ENCODE data around the gene IMMP2L.
A peak's percentile ranks its signal among the peaks of the same experiment; 100 is the strongest.
"Not testable (repeated sequence)": the region's sequence is repeated elsewhere in the genome, so short reads cannot be mapped to it uniquely, and the experiment has no call there.

The IMMP2L gene

DNA sequence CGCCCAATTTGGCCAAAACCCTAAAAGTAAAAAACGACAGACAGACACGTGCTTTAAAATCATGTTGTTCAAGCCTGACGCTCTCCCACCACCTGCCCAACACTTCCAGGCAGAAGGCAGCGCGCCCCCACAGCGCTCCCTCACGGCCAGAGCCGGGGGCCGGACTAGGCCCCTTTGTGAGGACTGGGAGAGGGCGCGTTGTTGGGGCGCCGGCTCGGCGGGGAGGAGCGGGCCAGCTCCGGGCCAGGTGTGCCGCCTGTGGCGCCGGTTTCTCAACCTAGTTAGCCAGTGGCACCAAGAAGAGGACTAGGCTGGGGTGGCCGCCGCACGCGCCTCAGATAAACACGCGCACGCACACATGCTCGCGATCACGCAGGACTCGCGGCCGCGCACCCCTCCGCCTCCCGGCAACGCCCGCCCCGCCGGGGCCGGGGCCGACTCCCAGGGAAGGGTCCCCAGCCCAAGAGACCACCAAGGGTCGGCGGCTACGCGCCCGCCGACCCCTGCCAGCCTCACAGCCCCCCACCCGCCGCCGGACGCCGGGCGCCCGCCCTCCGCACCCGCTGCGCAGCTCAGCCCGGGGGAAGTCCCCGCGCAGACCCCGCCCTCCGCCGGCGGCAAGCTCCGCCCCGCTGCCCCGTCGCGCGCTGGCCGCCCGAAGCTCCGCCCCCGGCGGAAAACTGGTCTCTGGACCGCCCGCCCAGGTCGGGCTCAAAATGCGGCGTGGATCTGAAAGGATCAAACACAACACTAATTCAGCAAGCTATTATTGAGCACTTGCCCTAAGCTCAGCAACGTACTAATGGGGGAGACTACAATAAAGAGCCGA, at the start of gene IMMP2L:
IMMP2L (minus strand) TSS at position 589 of the 829 bp plus-strand sequence.
- H3K4me3 ChIP-seq (ENCODE audit: low read depth, low read length), result peak within 1 kb of the TSS; percentile 71

DNA sequence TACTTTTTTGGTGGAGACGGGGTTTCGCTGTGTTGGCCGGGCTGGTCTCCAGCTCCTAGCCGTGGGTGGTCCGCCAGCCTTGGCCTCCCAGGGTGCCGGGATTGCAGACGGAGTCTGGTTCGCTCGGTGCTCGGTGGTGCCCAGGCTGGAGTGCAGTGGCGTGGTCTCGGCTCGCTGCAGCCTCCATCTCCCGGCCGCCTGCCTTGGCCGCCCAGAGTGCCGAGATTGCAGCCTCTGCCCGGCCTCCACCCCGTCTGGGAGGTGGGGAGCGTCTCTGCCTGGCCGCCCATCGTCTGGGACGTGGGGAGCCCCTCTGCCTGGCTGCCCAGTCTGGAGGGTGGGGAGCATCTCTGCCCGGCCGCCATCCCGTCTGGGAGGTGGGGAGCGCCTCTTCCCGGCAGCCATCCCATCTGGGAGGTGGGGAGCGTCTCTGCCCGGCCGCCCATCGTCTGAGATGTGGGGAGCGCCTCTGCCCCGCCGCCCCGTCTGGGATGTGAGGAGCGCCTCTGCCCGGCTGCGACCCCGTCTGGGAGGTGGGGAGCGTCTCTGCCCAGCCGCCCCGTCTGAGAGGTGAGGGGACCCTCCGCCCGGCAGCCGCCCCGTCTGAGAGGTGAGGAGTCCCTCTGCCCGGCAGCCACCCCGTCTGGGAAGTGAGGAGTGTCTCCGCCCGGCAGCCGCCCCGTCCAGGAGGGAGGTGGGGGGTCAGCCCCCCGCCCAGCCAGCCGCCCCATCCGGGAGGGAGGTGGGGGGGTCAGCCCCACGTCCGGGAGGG, 47.4 kb upstream of the IMMP2L start:
- not testable (repeated sequence) for H3K4me3 ChIP-seq (ENCODE audit: low read depth, low read length)

DNA sequence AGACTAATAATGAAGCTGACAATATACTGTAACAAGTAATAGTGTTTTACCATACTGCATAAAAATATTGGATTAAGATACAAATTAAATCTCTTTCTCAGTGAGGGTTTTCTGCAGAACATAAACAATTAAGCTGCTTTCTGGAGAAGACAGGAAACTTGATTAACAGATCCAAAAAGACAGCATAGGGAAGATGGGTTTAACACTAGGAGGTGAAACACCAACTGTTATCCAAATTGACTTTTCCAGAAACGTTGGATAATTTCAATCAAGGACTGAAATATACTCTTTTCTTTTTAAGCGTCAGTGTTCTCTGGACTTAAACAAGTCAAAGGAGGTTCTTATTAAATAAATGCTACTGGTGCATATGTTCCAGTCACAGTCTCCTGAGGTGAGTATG, 45.3 kb upstream of the IMMP2L start:
- no peak overlapping the region for H3K4me3 ChIP-seq (ENCODE audit: low read depth, low read length)

DNA sequence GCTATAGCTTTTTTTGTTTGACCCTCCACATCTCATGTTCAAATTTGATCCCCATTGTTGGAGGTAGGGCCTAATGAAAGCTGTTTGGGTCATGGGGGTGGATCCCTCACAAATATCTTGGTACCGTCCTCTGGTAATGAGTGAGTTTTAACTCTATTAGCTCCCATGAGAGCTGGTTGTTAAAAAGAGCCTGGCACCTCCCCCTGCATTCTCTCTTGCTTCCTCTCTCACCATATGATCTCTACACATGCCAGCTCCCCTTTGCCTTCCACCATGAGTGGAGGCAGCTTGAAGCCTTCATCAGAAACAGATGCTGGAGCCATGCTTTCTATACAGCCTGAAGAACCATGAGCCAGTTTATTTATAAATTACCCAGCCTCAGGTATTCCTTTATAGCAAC, 43.0 kb upstream of the IMMP2L start:
- no peak overlapping the region for H3K4me3 ChIP-seq (ENCODE audit: low read depth, low read length)

DNA sequence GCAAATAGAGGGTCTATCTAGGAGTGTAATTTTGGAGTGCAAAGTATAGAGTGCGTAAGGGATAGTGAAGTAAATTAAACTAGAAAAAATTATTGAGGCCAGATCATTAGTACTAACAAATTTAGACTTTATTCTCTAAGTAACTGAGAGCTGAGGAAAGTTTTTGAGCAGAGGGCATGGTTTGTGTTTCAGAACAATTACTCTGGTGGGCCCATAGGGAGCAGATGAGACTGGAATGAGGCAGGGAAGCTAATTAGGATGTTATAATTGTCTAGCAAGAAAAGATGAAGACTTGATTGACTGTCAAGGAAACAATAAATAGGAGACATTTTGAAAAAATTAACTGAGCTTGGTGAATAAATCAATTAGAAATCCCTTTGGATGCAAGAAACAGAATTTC, 37.8 kb upstream of the IMMP2L start:
- no peak overlapping the region for H3K4me3 ChIP-seq (ENCODE audit: low read depth, low read length)

DNA sequence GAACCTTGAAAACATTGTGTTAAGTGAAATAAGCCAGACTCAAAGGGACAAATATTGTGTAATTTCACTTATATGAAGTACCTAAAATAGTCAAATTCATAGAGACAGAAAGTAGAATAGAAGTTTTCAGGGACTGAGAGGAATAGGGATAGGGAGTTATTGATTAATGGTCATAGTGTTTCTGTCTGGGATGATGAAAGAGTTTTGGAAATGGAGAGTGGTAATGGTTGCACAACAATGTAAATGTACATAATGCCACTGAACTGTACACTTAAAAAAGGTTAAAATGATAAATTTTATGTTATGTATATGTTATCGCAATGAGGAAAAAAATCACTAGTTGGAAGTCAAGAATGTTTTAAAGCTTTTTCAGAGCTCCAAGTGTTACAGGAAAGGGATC, 33.5 kb upstream of the IMMP2L start:
- H3K4me3 ChIP-seq (ENCODE audit: low read depth, low read length), result no peak overlapping the region

DNA sequence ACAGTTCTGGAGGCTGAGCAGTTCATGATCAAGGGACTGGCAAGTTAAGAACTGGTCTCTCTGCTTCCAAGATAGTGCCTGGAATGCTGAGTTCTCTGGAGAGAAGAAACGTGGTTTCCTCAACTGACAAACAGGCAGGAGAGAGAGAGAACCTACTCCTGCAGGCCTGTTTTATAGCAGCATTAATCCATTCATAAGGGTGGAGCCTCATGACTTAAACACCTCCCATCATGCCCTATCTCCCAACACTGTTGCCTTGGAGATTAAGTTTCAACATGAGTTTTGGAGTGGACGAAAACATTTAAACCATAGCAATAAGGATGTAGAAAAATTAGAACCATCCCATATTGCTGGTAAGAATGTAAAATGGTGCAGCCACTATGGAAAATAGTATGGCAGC, 32.3 kb upstream of the IMMP2L start:
- H3K4me3 ChIP-seq (ENCODE audit: low read depth, low read length), result no peak overlapping the region

DNA sequence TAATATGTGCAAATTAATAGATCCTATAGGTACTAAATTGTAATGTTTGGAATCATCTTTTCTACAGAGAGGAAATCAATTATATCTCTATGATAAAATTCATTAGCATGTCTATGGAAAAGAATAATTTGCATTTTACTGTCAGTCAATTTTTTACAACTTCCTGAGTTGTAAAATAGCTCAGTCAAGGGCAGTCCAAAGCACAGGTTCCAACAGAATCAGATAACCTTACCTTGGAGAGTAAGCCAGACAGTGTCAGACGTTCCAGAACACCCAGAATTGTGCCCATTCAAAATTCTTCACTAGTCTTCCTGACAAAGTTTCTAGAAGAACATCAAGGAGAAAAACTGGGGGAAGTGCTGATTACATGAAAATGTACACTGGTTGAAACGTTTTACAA, 31.1 kb upstream of the IMMP2L start:
- H3K4me3 ChIP-seq (ENCODE audit: low read depth, low read length), result no peak overlapping the region

DNA sequence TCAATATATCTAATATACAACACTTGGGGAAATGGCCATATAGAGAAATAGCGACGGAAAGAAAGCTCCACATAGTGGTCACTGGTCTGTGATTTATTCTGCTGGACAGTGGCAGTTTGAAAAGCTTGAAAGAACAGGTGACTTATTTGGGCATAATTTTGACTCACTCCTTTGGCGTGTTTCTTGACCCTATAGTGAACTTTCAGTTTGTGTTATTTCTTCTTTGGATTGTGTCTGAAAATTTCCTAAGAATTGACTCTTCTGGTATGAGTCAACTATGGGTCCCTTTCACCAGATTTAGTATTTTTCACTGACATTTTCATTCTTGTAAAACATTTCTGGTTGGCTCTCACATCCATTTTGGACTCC, 25.8 kb upstream of the IMMP2L start:
- H3K4me3 ChIP-seq (ENCODE audit: low read depth, low read length), result no peak overlapping the region

DNA sequence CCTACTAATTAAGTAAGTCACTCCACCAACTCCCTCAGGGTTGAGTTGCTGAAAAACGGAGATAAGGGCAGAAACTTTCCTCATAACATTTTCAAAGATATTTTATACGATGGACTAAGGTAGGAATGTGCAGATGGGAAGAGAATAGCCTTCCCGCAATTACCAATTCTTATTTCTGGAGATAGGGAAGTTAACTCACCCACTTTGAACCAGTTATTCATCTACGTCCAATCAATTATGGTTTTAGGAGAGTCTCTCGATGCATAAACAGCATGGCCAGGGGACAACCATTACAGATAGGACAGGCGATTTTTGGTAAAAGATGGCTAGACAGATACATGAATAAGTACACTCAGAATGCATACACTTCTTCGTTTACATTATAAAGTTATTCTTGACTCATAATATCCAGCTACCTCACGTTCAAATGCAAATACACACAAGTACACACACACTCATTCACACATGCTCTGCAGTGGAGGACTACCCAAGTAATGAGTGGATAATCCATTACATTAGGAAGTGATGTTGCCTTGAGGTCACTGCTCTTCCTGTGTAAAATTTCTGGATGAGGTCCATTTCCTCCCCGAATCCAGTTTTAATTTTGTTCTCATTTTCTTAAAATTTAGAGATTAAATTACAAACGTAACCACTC, 25.2 kb upstream of the IMMP2L start:
- no peak overlapping the region for H3K4me3 ChIP-seq (ENCODE audit: low read depth, low read length)

DNA sequence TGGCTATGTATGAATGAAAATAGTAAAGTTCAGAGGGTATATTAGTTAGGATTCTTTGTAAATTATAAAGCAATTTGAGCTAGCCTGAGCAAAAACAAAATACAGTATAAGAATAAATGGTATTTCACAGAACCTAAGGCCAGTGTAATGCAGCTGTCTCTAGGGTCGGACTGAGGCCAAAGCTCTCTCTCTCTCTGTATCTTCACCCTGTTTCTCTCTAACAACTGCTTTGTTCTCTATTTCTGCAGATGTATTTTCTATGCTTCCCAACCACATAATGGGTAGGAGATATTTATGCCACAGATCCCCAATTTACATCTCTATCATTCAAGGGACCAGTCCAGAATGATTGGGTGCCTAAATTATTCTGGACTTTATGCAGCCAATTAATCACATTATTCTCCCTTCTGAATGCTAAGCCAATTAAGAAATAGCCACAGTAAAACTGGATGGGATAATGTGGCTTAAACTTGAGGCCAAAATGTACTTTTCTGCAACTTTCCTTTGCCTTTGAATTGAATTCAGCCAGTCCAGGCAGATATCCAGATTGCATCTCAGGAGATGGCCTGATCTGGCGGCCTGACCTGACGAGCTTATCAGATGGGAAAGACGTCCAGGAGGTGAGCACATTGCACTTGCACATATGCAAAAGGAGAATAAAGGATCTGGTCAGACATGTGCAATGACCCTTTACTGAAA, 24.6 kb upstream of the IMMP2L start:
- H3K4me3 ChIP-seq (ENCODE audit: low read depth, low read length), result no peak overlapping the region

DNA sequence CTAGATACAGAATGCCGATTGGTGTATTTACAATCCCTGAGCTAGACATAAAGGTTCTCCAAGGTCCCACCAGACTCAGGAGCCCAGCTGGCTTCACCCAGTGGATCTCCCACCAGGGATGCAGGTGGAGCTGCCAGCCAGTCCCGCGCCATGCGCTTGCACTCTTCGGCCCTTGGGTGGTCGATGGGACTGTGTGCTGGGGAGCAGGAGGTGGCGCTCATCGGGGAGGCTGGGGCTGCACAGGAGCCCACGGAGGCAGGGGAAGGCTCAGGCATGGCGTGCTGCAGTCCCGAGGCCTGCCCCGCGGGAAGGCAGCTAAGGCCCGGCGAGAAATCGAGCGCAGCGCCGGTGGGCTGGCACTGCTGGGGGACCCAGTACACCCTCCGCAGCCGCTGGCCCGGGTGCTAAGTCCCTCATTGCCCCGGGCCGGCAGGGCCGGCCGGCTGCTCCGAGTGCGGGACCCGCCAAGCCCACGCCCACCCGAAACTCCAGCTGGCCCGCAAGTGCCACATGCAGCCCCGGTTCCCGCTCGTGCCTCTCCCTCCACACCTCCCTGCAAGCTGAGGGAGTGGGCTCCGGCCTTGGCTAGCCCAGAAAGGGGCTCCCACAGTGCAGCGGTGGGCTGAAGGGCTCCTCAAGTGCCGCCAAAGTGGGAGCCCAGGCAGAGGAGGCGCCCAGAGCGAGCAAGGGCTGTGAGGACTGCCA, 19.6 kb upstream of the IMMP2L start:
- H3K4me3 ChIP-seq (ENCODE audit: low read depth, low read length), result not testable (repeated sequence)

DNA sequence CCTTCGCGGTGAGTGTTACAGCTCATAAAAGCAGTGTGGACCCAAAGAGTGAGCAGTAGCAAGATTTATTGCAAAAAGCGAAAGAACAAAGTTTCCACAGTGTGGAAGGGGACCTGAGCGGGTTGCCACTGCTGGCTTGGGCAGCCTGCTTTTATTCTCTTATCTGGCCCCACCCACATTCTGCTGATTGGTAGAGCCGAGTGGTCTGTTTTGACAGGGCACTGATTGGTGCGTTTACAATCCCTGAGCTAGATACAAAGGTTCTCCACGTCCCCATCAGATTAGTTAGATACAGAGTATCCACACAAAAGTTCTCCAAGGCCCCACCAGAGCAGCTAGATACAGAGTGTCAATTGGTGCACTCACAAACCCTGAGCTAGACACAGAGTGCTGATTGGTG, 18.9 kb upstream of the IMMP2L start:
- not testable (repeated sequence) for H3K4me3 ChIP-seq (ENCODE audit: low read depth, low read length)

DNA sequence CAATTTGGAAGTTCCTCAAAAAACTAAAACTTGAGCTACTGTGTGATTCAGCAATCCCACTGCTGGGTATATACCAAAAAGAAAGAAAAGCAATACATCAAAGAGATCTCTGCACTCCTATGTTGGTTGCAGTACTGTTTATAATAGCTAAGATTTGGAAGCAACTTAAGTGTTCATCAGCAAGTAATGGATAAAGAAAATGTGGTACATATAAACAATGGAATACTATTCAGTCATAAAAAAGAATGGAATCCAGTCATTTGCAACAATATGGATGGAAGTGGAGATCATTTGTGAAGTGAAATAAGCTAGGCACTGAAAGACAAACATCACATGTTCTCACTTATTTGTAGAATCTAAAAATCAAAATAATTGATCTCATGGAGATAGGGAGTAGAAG, 16.5 kb upstream of the IMMP2L start:
- no peak overlapping the region for H3K4me3 ChIP-seq (ENCODE audit: low read depth, low read length)

DNA sequence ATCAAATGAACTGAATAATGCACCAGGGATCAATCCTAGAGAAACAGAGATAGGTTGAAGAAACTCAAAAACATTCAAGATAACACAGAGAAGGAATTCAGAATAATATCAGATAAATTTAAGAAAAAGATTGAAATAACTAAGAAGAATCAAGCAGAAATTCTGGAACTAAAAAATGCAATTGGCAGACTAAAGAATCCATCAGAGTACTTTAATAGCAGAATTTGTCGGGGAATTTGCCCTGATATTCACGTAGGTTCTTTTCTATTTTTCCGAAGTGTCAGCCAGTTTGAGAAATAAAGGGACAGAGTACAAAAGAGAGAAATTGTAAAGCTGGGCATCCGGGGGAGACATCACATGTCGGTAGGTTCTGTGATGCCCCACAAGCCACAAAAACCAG, 9.4 kb upstream of the IMMP2L start:
- H3K4me3 ChIP-seq (ENCODE audit: low read depth, low read length), result no peak overlapping the region

DNA sequence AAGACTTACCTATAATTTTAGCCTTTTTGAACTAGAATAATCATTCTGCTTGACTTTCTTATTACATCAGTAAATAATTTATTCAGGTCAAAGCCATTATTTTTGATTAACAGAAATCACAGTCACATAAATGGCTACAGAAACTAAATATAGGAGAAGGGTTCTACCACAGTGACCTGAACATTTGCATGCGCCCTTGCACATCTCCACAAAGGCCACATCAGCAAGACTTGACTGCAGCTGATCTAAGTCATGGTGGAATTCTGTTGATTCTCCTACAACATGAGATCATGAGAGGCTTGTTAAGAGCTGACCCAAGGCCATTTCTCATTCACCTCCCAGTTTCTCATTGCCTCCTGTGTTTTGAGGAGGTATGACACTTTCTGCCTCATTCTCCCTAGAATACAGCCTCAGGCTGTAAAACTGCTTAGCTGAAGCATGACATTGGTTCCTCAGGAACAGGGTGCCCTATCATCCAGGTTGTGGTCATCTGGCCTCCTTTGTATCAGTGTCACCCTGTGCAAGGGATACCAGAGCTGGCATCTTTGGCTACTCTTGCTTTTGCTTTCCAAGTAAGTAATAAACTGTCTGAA, 6.7 kb upstream of the IMMP2L start:
- no peak overlapping the region for H3K4me3 ChIP-seq (ENCODE audit: low read depth, low read length)

DNA sequence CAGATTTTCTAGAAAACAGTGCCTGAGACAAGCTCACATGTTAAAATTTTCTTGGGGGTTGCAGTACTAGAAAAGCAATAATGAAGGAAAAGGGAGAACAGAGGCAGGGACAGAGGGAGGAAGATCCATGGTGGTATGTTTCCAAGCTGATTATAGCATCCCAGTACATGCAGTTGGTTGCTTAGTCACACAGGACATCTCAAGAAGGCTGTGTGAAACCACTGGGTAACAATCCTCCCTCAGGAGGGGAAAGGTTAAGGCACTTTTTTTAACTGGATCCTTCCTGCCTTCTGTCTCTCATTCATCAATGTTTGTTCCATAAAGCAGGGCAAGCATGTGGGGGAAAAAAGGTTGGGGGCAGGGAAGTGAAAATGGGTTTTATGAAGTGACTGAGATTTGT, 6.1 kb upstream of the IMMP2L start:
- no peak overlapping the region for H3K4me3 ChIP-seq (ENCODE audit: low read depth, low read length)

DNA sequence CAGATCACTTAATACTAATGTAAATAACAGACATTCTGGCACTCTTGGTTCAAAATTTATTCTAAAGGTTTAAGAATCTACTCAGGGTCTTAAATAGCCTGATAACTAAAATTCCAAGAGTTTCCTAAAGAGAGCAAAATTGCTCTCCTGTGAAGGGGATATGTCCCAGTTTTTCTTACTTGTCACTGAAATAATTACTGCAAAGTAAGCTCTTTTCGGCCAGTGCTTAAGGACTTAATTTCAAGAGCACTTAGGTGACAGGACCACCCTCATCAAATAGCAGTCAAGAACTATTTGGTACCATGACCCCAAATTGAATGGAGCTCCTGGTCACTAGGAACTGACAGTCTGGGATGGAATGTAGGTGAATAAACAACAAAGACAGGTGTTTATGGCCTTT, 1.8 kb upstream of the IMMP2L start:
- H3K4me3 ChIP-seq (ENCODE audit: low read depth, low read length), result no peak overlapping the region

DNA sequence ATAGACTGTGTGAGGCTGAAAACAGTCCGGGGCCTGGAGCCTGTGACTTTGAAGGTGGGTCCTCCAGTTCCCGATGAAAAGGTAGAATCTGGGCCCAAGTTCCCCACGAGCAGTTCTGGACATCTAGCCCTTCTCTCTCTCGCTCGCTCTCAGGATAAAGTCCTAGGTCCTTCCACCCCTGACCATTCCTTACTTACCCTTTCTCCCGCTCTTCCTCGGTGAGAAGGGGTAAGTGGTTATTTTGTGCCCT, 713 bp downstream of the IMMP2L start:
- H3K4me3 ChIP-seq (ENCODE audit: low read depth, low read length), result peak overlapping the region; percentile 71

DNA sequence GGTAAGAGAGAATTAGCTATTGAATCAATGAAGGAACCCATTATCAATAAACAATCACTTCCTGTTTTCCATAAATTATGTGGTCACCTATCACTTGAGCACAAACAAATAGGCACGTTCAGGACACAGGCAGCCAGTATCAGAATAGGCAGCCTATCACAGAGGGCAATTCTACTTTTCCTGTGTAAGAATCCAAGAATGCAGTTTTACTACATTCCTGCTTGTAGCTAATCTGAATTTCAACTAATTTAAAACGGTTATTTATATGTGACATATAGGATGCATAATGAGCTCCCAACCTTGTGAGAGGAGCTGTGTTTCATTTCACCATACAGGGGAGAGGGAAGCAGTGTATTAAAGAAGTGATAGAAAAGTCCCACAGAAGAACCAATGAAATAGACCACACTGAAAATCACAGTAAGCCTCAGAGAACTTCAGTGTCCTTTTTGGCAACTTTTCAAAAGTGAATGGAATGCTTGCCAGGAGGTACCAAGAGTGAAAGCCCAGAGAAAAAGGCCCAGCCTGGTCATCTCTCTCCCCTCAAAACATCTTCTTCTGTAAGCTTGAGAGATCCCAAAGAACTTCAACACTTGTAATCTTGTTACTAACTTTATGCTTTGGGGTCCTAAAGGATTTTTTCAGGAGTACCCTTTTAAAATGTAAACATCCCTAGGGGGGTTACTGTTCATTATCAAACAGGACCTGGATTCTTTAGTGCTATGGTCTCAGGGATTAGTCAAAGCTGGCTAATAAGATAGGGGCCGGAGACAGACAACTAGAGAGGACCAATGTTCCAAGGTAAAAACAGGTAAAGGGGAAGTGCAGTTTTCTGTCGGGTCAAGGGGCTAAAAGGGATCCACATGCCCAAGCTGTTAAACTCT, 1.3 kb downstream of the IMMP2L start:
- no peak overlapping the region for H3K4me3 ChIP-seq (ENCODE audit: low read depth, low read length)

Measured in iPS-11a (cell line).